Glutamatergic neuron (in vitro differentiated cells): ENCODE measurements around the gene SYPL1. TPM values are rescaled to one million over a fixed set of nuclear protein-coding genes. Genes with fewer than 3 reads are reported as not detected.

Experiments used
- DNase-seq: peaks from one replicate; pipeline ENCODE4 v3.0.0; 2022
- H3K27ac Mint-ChIP-seq: one replicate; pipeline ENCODE4 v1.8.0; 2020; ENCODE audit warnings: mild to moderate bottlenecking, mixed read lengths, inconsistent platforms; ENCODE audit not compliant: unreplicated experiment
- H3K27me3 Mint-ChIP-seq: one replicate; pipeline ENCODE4 v1.8.0; 2020; ENCODE audit warnings: mild to moderate bottlenecking, moderate library complexity, mixed read lengths, inconsistent platforms; ENCODE audit not compliant: unreplicated experiment
- H3K36me3 Mint-ChIP-seq: one replicate; pipeline ENCODE4 v1.8.0; 2020; ENCODE audit warnings: mild to moderate bottlenecking, mixed read lengths, inconsistent platforms; ENCODE audit not compliant: unreplicated experiment
- H3K4me1 Mint-ChIP-seq: one replicate; pipeline ENCODE4 v1.8.0; 2020; ENCODE audit warnings: mild to moderate bottlenecking, low read depth, mixed read lengths, inconsistent platforms; ENCODE audit not compliant: unreplicated experiment
- H3K4me3 Mint-ChIP-seq: one replicate; pipeline ENCODE4 v1.8.0; 2020; ENCODE audit warnings: mild to moderate bottlenecking, mixed read lengths, inconsistent platforms; ENCODE audit not compliant: unreplicated experiment
- H3K9me3 Mint-ChIP-seq: one replicate; pipeline ENCODE4 v1.8.0; 2020; ENCODE audit warnings: mild to moderate bottlenecking, moderate library complexity, mixed read lengths, inconsistent platforms; ENCODE audit not compliant: unreplicated experiment
- total RNA-seq: library from RNA; stranded (reverse); fragmentation: NEBNext Ultra II Directional; extraction: Animal tissue kit (Norgen Biotek cat#: 25700); gene quantifications from one replicate; pipeline ENCODE4 v1.2.1, GENCODE V29; 2021; ENCODE audit not compliant: unreplicated experiment
- TF ChIP-seq, protein P1 (sequence below): fragments of 200-600 bp; sonication (generic); IDR thresholded peaks from one replicate; pipeline ENCODE4 v1.5.0; 2021; ENCODE audit not compliant: partially characterized antibody, unreplicated experiment

The SYPL1 gene
- total RNA-seq, 1 donor from 2014 or later = 10.0 TPM

DNA sequence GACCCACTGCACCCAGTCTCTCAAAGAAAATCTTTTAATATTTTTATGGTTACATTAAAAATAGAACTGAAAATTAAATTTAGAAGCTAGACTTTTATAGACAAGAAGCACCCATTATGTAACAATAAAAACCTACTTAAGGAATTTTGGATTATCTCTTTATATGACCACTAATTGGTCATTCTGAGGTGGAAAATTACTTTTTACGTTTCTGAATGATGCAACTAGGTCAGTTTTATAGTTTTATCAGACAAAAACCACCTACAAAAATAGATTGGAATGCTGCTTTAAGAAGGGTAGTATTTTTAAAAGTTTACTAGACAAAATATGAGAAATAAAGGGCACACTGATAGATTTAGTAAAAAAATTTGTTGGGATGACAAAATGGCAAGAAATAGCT, 16.5 kb downstream of the SYPL1 start:
- Mint-ChIP-seq H3K4me3 (no peak overlapping the region), H3K36me3 (no peaks in the 10 kb centered on the region), H3K4me1 (peaks cover 8% of the 10 kb centered on the region), H3K9me3 (no peaks in the 10 kb centered on the region), H3K27me3 (no peaks in the 10 kb centered on the region), H3K27ac (no peak overlapping the region)
- TF ChIP-seq, protein P1, sequence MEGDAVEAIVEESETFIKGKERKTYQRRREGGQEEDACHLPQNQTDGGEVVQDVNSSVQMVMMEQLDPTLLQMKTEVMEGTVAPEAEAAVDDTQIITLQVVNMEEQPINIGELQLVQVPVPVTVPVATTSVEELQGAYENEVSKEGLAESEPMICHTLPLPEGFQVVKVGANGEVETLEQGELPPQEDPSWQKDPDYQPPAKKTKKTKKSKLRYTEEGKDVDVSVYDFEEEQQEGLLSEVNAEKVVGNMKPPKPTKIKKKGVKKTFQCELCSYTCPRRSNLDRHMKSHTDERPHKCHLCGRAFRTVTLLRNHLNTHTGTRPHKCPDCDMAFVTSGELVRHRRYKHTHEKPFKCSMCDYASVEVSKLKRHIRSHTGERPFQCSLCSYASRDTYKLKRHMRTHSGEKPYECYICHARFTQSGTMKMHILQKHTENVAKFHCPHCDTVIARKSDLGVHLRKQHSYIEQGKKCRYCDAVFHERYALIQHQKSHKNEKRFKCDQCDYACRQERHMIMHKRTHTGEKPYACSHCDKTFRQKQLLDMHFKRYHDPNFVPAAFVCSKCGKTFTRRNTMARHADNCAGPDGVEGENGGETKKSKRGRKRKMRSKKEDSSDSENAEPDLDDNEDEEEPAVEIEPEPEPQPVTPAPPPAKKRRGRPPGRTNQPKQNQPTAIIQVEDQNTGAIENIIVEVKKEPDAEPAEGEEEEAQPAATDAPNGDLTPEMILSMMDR = no peak
- DNase-seq = no peak

DNA sequence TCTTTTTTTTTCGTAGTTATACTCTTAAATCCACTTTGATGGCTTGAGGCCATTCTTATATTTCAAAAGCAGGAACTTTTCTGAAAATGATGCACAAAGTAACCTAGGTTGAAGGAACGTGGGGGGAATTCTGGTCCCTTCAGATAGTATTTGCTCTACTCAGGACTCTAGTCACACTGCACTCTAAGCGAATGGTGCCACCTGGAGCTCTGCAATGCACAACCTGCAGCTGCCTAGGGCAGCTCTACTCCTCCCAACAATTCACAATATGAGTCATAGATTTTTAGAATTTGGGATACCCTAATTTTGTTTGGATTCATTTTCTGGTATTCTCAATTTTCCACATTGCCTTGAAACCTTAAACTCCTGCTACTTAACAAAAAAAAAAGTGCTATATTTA, 17.3 kb downstream of the SYPL1 start:
- H3K36me3 Mint-ChIP-seq = no peaks in the 10 kb centered on the region
- H3K4me1 Mint-ChIP-seq = peaks cover 7% of the 10 kb centered on the region
- no peak overlapping the region for H3K27ac Mint-ChIP-seq
- no peak for DNase-seq
- TF ChIP-seq, protein P1 = no peak
- no peaks in the 10 kb centered on the region for H3K27me3 Mint-ChIP-seq
- no peaks in the 10 kb centered on the region for H3K9me3 Mint-ChIP-seq
- no peak overlapping the region for H3K4me3 Mint-ChIP-seq

DNA sequence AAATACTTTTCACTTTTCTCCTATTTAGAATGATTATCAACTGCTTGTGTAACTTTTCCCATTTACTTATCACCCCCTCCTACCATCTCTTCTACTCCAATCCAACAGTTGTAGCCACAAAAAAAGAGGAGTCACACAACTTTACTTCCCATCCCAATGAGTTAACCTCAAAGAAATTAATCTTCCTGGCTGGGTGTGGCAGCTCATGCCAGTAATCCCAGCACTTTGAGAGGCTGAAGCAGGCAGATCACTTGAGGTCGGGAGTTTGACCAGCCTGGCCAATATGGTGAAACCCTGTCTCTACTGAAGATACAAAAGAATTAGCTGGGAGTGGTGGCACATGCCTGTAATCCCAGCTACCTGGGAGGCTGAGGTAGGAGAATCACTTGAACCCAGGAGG, 19.9 kb downstream of the SYPL1 start:
- no peaks in the 10 kb centered on the region for H3K4me1 Mint-ChIP-seq
- TF ChIP-seq, protein P1 = no peak
- H3K27me3 Mint-ChIP-seq = no peaks in the 10 kb centered on the region
- H3K27ac Mint-ChIP-seq = no peak overlapping the region
- no peak for DNase-seq
- H3K9me3 Mint-ChIP-seq = no peaks in the 10 kb centered on the region
- no peaks in the 10 kb centered on the region for H3K36me3 Mint-ChIP-seq
- H3K4me3 Mint-ChIP-seq = no peak overlapping the region

DNA sequence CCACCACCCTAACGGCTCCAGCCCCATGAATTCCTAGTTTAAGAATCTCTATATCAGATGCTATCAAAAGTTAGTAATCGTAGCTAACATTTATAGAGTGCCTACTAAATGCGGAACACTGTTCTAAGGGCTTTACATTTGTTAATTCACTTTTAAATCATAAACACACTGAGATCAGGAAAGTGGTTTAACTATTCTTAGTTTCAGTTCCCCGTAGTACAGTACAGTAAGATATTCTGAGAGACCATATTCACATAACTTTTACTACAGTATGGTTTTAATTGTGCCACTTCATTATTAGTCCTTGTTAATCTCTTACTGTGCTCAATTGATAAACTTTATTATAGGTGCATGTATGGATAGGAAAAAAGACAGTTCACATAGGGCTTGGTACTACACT, 22.5 kb downstream of the SYPL1 start:
- Mint-ChIP-seq H3K36me3 (no peaks in the 10 kb centered on the region), H3K9me3 (no peaks in the 10 kb centered on the region), H3K4me3 (no peak overlapping the region), H3K27ac (no peak overlapping the region), H3K27me3 (no peaks in the 10 kb centered on the region), H3K4me1 (no peaks in the 10 kb centered on the region)
- TF ChIP-seq, protein P1 = no peak
- no peak for DNase-seq

DNA sequence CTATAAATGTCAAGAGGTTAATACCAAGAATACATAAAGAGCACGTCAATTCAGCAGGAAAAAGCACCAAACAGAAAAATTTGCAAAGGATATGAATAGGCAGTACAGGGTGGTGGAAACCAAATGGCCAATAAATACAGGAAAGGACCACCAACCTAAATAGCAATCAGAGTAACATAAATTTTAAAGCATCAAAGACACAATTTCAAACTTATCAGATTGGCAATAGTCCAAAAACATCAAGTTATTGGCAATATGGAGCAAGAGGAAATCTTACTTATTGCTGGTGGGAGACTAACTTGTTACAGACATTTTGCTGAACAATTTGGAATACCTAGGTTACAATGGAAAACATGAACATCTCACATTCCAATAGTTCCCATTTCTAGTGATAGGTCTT, 24.1 kb downstream of the SYPL1 start:
- peaks cover 2% of the 10 kb centered on the region for H3K9me3 Mint-ChIP-seq
- no peak overlapping the region for H3K4me3 Mint-ChIP-seq

More for the DNA sequence above, 24.1 kb downstream of the SYPL1 start:
- Mint-ChIP-seq H3K27ac (no peak overlapping the region), H3K4me1 (no peaks in the 10 kb centered on the region), H3K36me3 (no peaks in the 10 kb centered on the region), H3K27me3 (no peaks in the 10 kb centered on the region)
- no peak for DNase-seq
- TF ChIP-seq, protein P1 = no peak
